ENCODE data around the gene COG7.
"Not testable (repeated sequence)": the region's sequence is repeated elsewhere in the genome, so short reads cannot be mapped to it uniquely, and the experiment has no call there.

Gene COG7

GRCh38 chr16:23465179-23465578, 12.2 kb upstream of the COG7 start:
- Histone ChIP-seq H3K4me3 (ENCODE audit: low read length) (no peak overlapping the region), H3K4me1 (ENCODE audit: low read length) (no peaks in the 10 kb centered on the region), H3K27ac (ENCODE audit: low read length) (no peak overlapping the region), H4K20me1 (ENCODE audit: insufficient read depth, low read length) (no peaks in the 10 kb centered on the region), H2AFZ (ENCODE audit: low read length) (no peak overlapping the region), H3K9me2 (replicated peaks; ENCODE audit: insufficient read depth, low read length) (no peaks in the 10 kb centered on the region), H3F3A (ENCODE audit: insufficient read depth, low read length) (no peaks in the 10 kb centered on the region), H3K9me3 (replicated peaks; ENCODE audit: insufficient read depth, low read length) (no peaks in the 10 kb centered on the region), H3K36me3 (replicated peaks; ENCODE audit: insufficient read depth, low read length) (peaks cover 11% of the 10 kb centered on the region), H3K4me2 (ENCODE audit: low read depth, low read length) (no peak overlapping the region), H3K9ac (ENCODE audit: low read length) (no peak overlapping the region), H3K79me2 (ENCODE audit: low read length) (no peaks in the 10 kb centered on the region), H3K27me3 (replicated peaks; ENCODE audit: insufficient read depth, low read length) (no peaks in the 10 kb centered on the region)
- TF ChIP-seq EZH2phosphoT487 (IDR thresholded peaks at IDR 0.05; ENCODE audit: low read length) = no peak
- no peak for TF ChIP-seq CTCF (IDR thresholded peaks at IDR 0.05; ENCODE audit: low read length)
- TF ChIP-seq EZH2 (optimal IDR thresholded peaks at IDR 0.05; ENCODE audit: low read depth, low read length) = no peak
- no peak for DNase-seq

GRCh38 chr16:23464196-23464595, 11.2 kb upstream of the COG7 start:
- H2AFZ ChIP-seq (ENCODE audit: low read length) = no peak overlapping the region
- no peak for DNase-seq
- no peak for TF ChIP-seq EZH2phosphoT487 (IDR thresholded peaks at IDR 0.05; ENCODE audit: low read length)
- TF ChIP-seq EZH2 (optimal IDR thresholded peaks at IDR 0.05; ENCODE audit: low read depth, low read length) = no peak
- TF ChIP-seq CTCF (IDR thresholded peaks at IDR 0.05; ENCODE audit: low read length) = no peak
- no peak overlapping the region for H3K4me2 ChIP-seq (ENCODE audit: low read depth, low read length)
- no peak overlapping the region for H3K9ac ChIP-seq (ENCODE audit: low read length)
- H3K79me2 ChIP-seq (ENCODE audit: low read length) = no peaks in the 10 kb centered on the region
- H3K9me2 ChIP-seq (replicated peaks; ENCODE audit: insufficient read depth, low read length) = no peaks in the 10 kb centered on the region
- H3K36me3 ChIP-seq (replicated peaks; ENCODE audit: insufficient read depth, low read length) = peaks cover 7% of the 10 kb centered on the region; the same call in 1 of the 2 replicates
- no peaks in the 10 kb centered on the region for H3K27me3 ChIP-seq (replicated peaks; ENCODE audit: insufficient read depth, low read length)
- H3K4me1 ChIP-seq (ENCODE audit: low read length) = no peaks in the 10 kb centered on the region
- H3K4me3 ChIP-seq (ENCODE audit: low read length) = no peak overlapping the region
- H4K20me1 ChIP-seq (ENCODE audit: insufficient read depth, low read length) = no peaks in the 10 kb centered on the region
- no peak overlapping the region for H3K27ac ChIP-seq (ENCODE audit: low read length)
- no peaks in the 10 kb centered on the region for H3K9me3 ChIP-seq (replicated peaks; ENCODE audit: insufficient read depth, low read length)
- no peaks in the 10 kb centered on the region for H3F3A ChIP-seq (ENCODE audit: insufficient read depth, low read length)

- H3K27me3 ChIP-seq (replicated peaks; ENCODE audit: insufficient read depth, low read length); H3K4me3 ChIP-seq (ENCODE audit: low read length); H3K9me2 ChIP-seq (replicated peaks; ENCODE audit: insufficient read depth, low read length); DNase-seq; H4K20me1 ChIP-seq (ENCODE audit: insufficient read depth, low read length); H3K79me2 ChIP-seq (ENCODE audit: low read length); H2AFZ ChIP-seq (ENCODE audit: low read length); H3K4me2 ChIP-seq (ENCODE audit: low read depth, low read length); H3K4me1 ChIP-seq (ENCODE audit: low read length); H3K9me3 ChIP-seq (replicated peaks; ENCODE audit: insufficient read depth, low read length); H3F3A ChIP-seq (ENCODE audit: insufficient read depth, low read length); H3K36me3 ChIP-seq (replicated peaks; ENCODE audit: insufficient read depth, low read length); H3K27ac ChIP-seq (ENCODE audit: low read length); H3K9ac ChIP-seq (ENCODE audit: low read length): not testable (repeated sequence)
Observed at GRCh38 chr16:23462994-23463393, 10.0 kb upstream of the COG7 start.

- DNase-seq = no peak
- Histone ChIP-seq H3K79me2 (ENCODE audit: low read length) (peaks cover 14% of the 10 kb centered on the region), H3K9ac (ENCODE audit: low read length) (peak overlapping the region; percentile 69; the same call in 1 of the 2 replicates), H3K9me3 (replicated peaks; ENCODE audit: insufficient read depth, low read length) (no peaks in the 10 kb centered on the region), H3F3A (ENCODE audit: insufficient read depth, low read length) (no peaks in the 10 kb centered on the region), H3K27ac (ENCODE audit: low read length) (no peak overlapping the region), H3K27me3 (replicated peaks; ENCODE audit: insufficient read depth, low read length) (no peaks in the 10 kb centered on the region), H4K20me1 (ENCODE audit: insufficient read depth, low read length) (no peaks in the 10 kb centered on the region), H3K4me2 (ENCODE audit: low read depth, low read length) (peak overlapping the region; percentile 86), H3K36me3 (replicated peaks; ENCODE audit: insufficient read depth, low read length) (no peaks in the 10 kb centered on the region), H3K4me1 (ENCODE audit: low read length) (peaks cover 4% of the 10 kb centered on the region; the same call in 1 of the 2 replicates), H2AFZ (ENCODE audit: low read length) (peak overlapping the region; percentile 97), H3K9me2 (replicated peaks; ENCODE audit: insufficient read depth, low read length) (no peaks in the 10 kb centered on the region), H3K4me3 (ENCODE audit: low read length) (peak overlapping the region; percentile 85)
- TF ChIP-seq CTCF (IDR thresholded peaks at IDR 0.05; ENCODE audit: low read length) = no peak
- no peak for TF ChIP-seq EZH2phosphoT487 (IDR thresholded peaks at IDR 0.05; ENCODE audit: low read length)
- no peak for TF ChIP-seq EZH2 (optimal IDR thresholded peaks at IDR 0.05; ENCODE audit: low read depth, low read length)
Observed at GRCh38 chr16:23453338-23454052, 506 bp upstream of the COG7 start.
